ENCODE measurements around the gene WBP1.

Gene WBP1

DNA sequence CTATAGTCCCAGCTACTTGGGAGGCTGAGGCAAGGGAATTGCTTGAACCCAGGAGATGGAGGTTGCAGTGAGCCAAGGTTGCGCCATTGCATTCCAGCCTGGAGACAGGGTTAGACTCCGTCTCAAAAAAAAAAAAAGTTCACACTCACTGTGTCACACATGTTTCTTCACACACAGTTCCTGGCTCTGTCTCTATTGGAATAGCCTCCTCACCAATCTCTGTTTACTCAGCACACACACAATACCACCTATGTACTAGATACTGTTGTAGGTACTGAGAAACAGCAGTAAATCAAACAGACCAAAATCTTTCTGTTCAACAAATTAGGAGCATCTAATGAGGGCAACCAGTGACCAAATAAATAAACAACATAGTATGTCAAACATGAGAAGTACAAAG, 27.9 kb downstream of the WBP1 start:
- no peak for DNase-seq

DNA sequence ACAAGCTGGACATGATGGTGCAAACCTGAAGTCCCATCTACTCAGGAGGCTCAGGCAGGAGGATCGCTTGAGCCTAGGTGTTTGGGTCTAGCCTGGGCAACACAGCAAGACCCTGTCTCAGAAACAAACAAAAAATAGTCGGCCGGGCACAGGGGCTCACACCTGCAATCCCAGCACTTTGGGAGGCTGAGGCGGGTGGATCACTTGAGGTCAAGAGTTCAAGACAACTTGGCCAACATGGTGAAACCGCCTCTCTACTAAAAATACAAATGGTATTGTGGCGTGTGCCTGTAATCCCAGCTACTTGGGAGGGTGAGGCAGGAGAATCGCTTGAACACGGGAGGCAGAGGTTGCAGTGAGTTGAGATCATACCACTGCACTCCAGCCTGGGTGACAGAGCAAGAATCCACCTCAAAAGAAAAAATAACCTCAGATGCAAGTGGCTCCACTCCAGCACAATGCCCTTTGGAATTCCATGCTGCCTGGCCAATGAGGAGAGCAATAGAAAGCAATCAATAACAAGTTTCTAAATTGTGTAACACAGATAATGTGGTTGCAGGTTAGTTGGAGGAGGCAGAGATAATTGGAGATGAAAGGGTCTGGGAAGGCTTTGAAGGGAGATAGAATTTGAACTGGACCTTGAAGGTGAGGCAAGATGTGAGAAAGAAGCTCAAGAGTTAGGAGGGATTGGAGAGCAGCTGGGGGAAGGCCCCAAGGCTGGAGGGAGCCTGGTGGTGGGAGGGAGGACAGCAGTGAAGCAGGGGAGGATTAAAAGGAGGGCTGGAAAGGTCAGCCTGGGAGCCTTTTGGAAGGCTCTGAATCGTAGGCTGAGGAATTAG, 30.6 kb downstream of the WBP1 start:
- no peak for DNase-seq

DNA sequence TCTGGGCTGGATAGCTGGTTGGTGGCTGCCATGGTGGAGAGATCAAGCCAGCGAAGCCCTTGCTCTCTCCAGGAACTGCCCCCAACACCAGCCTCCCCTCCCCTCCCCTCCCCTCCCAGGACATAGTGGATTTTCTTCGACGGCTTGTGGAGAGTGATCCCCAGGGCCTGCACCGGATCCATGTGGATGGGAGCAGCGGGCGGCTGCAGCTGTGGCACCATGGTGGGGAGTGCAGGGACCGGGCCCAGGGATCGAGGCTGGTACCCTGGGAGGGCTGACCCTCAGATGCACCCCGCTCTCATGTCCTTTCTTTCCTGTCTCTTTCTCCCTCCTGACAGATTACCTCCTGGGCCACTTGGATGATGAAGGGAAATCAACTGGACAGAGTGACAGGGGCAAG, 31.7 kb downstream of the WBP1 start:
- no peak for DNase-seq

DNA sequence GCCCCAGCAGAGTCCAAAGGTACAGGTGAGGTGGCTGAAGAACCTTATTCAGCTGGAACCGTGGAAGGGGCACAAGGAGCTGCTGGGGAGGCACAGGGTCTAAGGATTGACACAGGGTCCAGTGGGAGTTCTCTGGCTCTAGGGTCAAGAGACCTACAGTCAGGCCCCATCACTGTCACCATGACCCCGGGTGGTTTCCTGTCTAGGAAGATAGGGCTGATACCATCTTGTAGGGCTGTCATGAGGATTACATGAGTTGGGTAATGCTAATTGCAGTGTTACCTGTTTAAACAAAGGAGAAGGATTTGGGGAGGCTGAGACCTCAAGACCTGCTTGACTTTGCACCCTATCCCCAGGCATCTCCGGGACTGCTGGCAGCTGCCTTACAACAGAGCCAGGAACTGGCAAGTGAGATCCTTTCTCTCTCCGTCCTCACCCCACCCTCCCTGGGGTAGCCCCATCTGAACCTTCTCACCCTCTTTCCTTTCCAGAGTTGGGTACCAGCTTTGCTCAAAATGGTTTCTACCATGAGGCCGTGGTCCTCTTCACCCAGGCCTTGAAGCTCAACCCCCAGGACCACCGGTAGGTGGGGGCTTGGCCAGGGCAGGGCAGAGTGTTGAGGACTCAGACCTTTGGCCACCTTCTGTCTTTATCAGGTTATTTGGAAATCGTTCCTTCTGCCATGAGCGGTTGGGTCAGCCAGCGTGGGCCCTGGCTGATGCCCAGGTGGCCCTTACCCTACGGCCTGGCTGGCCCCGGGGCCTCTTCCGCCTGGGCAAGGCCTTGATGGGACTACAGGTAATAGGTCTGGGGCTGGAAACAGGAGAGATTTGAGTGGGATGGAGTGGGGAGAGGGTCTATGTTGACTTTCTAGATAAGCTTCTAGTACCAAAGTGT, 33.7 kb downstream of the WBP1 start:
- DNase-seq = no peak

DNA sequence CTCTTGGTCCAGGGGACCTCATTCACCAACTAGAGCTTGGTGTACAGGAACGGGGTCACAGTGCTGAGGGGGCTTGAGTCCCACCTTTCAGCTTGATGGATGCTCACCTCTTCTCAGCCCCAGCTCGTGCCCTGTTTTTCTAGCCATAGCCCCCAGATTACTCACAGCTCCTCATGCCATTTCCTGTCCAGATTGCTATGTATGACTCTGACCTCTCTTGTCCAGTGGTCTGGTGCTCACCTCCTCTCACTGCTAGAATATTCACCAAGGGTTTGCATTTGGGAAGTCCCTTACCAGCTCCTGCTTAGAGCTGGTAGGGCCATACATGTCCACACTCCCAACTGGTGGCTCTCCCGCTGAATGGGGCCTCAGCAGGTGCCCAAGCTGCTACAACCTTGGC, 35.3 kb downstream of the WBP1 start:
- DNase-seq = no peak

DNA sequence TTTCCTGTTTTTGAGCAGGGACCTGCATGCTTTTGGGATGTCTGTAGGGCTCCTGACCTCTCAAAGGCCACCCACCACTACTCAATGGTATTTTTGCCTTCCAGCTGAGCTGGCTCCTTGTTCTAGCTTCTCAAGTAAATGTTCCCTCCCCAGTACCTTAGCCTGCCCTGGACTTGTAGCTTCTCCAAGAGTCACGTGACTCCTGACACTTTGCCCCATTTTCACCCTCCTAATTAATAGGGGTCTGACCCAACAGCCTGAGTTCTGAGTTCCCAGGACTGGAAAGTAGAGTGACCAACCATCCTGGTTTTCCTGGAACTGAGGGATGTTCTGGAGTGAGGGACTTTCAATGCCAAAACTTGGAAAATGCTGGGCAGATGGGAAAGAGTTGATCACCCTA, 37.2 kb downstream of the WBP1 start:
- no peak for DNase-seq

DNA sequence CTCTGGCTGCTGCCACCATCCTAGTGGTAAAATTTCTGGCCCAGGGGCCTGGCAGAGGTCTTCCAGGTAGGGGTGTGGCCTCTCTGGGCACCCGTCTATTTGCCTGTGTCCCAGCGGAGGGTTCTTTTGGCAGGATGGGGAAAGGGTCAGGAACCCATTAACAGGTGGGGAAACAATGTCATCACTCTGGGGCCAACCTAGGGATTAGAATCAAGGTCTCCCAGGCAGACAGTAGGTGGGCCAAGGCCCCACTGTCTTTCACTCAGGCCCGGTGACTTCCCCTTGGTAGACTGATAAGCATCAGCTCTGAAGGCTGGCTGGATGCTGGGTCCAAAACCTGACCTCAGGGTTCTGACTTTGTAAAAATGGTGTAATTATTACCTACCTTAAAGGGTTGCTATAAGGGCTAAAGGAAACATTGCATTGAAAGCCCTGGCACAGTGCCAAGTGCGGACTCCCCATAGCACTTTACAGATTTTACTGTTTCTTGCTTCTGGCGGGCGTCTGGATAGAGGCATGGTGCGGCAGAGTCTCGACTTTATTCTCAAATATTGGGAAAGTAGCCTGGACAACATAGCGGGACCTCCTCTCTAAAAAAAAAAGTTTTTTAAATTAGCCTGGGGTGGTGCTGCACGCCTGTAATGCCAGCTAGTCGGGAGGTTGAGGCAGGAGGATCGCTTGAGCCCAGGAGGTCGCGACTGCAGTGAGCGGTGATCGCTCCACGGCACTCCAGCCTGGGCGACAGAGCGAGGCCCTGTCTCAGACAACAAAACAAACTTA, 38.9 kb downstream of the WBP1 start:
- DNase-seq = no peak

DNA sequence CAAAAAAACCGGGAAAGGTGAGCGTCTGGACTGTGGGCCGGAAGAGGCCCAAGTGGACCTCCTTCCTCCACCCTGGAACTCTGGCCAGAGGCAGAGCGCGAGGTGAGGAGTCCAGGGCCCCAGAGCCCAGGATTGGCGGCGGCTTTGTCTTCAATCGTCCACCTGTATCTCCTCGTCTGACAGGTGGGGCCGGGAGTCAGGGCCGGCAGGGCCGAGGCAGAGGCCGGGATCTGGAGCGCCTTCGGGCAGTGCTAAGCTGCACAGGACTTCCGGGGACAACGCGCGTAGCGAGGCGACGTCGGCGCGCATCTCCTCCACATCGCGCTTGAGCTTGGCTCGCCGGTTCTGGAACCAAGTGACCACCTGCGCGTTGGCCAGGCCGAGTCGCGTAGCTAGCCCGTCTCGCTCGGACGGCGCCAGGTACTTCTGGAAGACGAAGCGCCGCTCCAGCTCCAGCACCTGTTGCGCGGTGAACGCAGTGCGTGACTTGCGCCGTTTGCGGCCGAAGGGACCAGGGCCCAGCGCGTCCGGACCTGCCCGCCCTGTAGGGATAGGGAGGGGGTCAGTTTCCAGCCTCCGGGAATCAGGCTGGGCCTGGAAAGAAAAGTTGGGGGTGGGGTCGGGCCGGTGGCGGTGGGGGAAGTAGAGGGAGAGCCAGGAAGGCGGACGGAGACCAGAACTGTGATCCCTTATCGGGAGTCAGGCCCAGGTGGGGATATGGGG, 39.7 kb downstream of the WBP1 start:
- no peak for DNase-seq

DNA sequence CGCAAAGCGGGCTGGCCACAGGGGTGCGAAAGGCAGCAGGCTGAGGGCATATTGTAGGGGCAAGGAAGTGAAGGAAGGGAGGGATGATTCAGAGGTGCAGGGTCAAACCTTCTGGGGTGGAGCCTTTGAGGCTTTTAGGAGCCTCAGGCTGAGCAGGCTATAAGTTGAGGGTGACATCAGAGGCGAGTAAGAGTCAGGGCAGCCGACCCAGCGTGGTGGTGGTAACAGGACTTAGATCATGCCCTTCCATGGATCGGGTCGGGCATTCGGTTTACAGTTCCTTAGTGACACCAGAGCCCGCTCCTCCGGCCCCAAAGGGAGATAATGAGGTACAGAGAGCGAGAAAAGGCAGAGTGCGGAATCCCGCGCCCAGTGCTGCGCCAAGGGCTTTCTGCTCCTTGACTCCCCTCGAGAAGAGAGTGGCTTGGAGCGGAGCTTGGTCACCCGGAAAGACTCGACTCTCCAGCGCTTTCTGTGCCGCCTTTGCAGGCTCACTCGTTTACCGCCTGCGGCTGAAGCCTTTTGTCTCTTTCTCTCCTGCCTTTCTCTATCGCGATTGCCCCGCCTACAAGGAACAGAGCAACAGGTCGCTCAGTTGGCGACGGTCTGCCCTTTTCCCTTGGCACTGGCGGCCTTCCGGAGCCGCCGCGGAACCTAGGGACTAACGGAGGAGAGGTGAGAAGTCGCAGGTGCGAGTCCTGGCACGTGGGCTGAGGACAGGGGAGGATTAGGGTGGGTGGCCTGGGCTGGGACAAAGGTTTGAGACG, 40.4 kb downstream of the WBP1 start:
- DNase-seq = no peak

DNA sequence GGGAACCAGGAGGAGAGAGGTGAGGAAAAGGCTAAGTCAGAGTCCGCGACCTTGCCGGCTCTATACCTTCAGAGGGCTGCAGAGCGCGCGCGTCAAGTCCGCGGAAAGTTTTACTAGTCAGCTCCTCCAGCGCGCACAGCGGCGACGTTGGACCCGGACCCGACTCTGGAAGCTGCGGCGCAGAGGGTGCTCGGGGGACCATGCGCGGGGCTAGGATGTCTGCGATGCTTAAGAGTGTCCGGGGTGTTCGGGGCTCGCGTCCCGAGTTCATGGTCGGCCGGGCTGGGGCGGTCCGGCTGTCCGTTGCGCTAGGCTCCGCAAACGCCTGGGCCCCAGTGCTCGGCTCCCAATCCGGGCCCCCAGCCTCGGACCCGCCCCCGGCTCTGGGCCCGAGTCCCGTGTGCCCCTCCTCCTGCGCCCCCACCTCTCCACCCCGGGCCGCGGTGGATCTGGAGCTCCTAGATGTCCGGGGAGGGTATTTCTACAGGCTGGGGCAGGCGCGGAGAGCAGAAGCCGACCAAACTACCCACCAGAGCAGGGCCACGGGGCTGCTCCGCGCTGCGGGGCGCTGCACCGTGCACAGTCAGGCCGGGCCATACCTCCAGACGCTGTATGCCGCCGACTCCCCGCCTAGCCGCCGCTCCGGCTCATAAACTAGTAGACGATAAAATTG, 41.2 kb downstream of the WBP1 start, which contains the start of gene LBX2:
Gene LBX2 (minus strand): TSS at position 337 of the 673 bp plus-strand sequence. CDS start 66 bp downstream, at position 271.
- DNase-seq = no peak

DNA sequence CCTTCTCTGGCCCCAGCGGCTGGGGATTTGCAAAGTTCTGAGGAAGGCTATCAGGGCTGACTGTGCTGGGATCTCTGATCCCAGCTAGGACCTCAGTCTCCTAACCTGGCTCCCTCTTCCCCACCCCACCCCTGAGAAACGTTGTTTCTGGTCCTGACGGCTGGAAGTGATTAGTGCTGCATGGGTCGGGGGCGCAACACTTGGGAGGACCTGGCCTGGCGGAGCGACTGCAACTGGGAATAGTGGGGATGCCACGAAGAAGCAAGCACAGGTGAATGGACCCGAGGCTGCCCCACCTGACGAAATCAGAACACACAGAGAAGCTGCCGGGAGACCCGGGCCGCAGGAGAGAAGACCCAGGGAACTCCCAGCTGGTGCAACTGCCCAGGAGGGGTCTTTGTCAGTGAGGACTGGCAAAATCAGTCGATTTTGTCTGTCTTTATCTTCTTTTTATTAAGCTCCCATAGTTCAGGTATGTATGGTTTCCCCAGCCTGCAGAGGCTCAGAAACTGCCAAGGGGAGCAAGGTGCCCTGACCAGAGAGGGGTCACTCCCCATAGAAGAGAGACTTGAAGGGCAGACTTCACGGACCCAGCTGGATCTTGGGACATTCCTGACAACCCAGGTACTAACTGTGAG, 41.8 kb downstream of the WBP1 start:
- no peak for DNase-seq

DNA sequence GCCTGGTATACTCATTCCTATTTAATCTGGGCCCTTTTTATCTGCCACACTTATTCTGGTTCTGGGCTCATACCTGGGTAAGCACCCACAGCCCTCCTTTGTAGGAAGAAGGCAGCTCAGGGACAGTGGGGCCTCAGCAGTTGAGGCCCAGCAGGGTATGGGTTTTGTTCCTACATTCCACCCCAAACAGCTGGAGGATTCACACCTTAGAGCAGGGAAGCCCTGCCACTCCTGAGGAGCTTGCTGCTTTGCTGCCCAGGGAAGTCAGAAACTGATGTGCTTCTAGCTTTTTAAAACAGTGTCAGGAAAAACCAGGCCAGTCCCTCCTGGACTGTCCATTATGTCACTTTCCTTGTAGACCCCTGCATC, 42.3 kb downstream of the WBP1 start:
- DNase-seq = no peak

DNA sequence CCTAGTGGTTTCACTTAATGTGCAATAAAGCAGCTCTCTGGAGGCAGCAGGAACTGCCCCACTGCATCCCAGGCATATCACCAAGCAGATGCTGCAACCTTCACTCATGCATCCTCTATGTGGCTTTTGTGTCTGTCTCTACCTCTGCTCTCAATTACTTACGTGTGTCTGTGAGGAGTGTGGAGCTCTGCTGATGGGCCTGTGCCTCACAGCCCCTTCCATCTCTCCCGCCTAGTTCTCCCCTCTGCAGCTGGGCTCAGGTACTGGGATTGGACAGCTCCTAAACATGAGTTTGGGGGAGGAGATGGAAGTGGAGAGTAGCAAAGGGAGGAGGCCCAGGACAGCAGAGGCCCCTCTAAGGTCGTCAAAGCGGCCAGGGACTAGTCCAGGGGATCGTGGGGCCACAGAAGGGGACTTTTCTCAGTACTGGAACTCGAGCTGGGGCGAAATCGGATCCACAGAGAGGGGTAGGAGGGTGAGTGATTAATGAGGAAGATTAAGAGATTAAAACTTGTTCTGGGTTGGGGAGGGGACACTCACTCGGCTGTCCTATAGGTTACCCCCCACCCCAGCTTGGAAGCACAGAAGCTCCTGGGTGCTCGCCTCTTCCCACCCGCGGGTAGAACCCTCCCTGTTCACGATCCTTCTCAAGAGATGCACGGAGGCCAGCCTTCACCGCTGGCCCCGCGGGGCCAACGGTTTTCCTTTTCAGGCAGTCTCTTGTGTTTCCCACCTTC, 43.3 kb downstream of the WBP1 start:
- no peak for DNase-seq

DNA sequence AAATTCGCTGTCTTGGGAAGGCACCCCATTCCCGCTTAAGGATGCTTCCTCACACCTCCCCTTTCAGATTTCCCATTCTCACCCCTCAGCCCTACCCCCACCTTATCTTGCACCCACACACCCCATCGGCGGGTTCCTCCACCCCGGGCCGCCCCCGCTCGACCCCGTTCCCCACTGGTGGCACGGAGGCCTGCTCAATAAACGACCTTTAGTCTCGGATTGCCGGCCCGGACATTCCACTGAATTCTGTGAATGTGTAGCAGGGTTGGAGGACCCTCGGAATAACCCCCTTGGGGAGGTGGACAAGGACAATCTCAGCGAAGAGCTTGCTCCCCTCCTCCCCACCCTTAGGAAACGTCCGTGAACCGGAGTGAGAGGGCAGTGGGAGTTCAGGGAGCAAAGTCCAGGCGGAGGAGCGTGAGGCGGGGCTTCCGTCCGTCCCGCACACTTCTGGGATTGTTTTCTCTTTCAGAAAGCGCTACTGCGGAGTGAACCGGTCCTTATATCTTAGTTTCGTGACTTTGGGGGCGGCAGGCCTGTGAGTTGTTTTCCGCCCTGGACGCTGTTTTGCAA, 44.0 kb downstream of the WBP1 start:
- DNase-seq = no peak

DNA sequence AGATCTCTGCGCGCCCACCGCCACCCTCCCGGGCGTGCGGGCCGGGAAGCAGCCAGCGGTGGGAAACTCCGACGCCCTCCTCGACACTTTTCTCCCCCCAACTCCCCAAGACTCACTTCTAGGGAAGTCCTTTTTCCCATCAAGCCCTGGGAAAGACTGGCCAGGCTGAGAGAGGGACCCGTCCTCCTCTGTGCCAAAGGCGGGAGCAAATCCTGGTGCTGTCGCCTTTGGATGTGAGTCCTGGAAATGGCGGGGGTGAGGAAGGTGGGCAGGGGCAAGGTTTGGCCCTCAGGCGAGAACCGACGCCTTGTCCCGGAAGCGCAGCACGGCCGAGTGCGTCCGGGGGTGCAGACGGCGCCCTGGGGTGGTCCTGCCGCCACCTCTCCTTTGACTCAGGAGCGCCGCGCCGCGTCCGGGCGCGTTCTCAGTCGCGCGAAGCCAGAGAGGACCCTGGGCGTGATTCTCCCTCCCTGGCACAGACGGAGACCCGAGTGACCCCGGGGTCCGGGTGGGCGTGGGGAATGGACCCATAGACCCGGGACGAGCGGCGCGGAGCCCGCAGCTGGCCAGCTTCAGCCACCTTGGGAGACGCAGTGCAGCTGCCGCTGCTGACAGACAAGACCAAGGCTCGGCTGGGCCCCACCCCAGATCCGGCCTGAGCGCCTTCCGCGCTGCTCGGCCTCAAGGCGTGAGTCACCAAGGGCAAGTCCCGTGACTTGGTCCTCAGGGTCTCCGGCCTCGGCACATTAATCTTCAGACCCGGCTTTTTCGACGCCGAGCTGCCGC, 44.7 kb downstream of the WBP1 start:
- no peak for DNase-seq

DNA sequence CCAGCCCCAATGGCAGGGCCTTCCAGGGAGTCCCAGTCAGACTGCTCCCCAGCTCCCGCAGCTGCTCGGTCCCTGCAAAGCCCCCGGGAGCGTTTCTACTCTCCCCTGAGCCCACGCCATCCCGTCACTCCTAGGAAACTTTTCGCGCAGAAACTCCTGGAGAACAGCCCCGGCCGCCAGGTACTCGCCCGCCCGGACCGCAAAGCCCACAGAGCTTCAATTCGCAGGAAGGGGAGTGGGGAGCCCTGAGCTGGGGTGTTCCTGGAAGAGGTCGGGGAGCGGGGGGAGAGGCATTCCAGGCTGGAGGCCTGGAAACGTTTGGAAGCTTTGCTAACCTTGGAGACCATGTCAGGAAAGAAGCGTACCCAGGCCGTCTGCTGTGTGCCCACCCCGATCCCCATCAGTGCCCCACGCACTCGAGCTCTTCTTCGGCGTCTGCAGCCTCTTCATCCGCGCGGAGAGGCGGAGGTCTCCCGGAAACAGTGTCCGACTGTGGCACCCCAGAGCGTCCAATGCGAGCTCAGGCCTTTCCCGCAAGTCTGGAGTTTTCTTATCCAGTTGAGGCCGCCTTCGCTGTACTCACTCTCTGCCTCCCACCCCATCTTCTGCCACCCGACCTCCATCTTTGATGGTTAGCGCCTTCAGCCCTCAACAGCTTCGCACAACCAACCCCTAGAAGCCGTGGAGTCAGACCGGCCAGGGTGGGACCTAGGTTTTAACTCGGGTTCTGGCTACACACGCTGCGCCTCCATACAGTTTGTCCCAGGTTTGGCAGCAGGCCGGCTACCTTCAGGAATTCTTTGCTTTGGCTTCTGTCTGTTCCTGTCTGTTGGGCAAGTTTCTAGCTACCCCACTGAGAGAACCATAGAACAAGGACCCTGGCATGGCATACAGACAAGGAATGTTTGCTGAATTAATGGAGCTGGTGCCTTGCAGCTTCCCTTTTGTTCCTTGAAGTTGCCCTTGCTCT, 45.6 kb downstream of the WBP1 start:
- DNase-seq = no peak

DNA sequence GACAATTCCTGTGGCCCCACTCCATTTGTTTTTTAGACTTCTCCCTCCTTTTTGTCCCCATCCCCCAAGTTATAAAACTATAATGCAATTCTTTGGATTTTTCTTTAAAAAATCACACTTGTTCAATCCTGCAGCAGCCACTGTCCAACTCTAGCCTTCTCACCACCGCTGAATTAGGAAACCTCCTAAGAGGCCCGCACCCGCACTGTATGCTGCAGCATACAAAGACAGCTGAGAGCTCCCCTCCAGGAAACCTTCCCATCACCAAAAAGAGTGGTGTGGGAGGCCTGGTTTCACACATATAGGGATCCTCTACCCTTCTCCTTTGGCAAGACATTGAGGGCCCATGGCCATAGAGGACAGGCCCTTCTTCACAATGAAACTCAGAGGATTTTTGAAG, 46.4 kb downstream of the WBP1 start:
- DNase-seq = no peak

All from SHP77 treated with DMSO at 0.1 percent for 48 hours (cell line).